Gastrocnemius medialis (tissue), 4 donors: Measurements from ENCODE around the gene TEX2.

Source experiments
- CTCF ChIP-seq, 5 experiments: fragments of 450-650 bp in 3 of 5; fragments of 200-600 bp in 2 of 5; sonication (generic) in 2 of 5; IDR thresholded peaks in 4 of 5; conservative IDR thresholded peaks in 1 of 5; 1 replicate in 4 of 5; 2 replicates in 1 of 5; pipeline ENCODE4 v1.5.1; 2016 to 2019; ENCODE audit warnings: antibody characterized with exemption in 5 of 5, mild to moderate bottlenecking in 3 of 5, moderate library complexity in 3 of 5
- POLR2A ChIP-seq, 2 donors: fragments of 450-650 bp; IDR thresholded peaks; one replicate each; pipeline ENCODE4 v1.6.1; 2017; ENCODE audit warnings: antibody characterized with exemption in 2 of 2, mild to moderate bottlenecking in 2 of 2, moderate library complexity in 2 of 2

- TF ChIP-seq CTCF (IDR thresholded peaks at IDR 0.05 in 4 of 5, conservative IDR thresholded peaks at IDR 0.05 in 1 of 5): no peak
- no peak for TF ChIP-seq POLR2A (IDR thresholded peaks at IDR 0.05)
Observed at GRCh38 chr17:64289741-64290141, 26.7 kb upstream of the TEX2 start.
